Trophoblast cell (in vitro differentiated cells and primary cell): Measurements from ENCODE around the gene XXYLT1.
"Not testable (repeated sequence)": the region's sequence is repeated elsewhere in the genome, so short reads cannot be mapped to it uniquely, and the experiment has no call there.

Experiments used
- DNase-seq, 2 donors: peaks; one replicate each; pipeline ENCODE4 v3.0.0-alpha.2; 2016
- H2AFZ ChIP-seq: 2 replicates; pipeline ENCODE4 v1.6.1; 2013; ENCODE audit warnings: low read length, moderate library complexity, mild to moderate bottlenecking; ENCODE audit not compliant: insufficient read depth, poor library complexity
- H2AK5ac ChIP-seq: 2 replicates; pipeline ENCODE4 v1.6.1; 2013; ENCODE audit warnings: mild to moderate bottlenecking, low read length
- H2BK120ac ChIP-seq: 2 replicates; pipeline ENCODE4 v1.6.1; 2013; ENCODE audit warnings: low read length, mild to moderate bottlenecking, moderate library complexity; ENCODE audit not compliant: insufficient read depth, poor library complexity
- H2BK12ac ChIP-seq: 2 replicates; pipeline ENCODE4 v1.6.1; 2013; ENCODE audit warnings: mild to moderate bottlenecking, low read length, moderate library complexity
- H2BK5ac ChIP-seq: 2 replicates; pipeline ENCODE4 v1.6.1; 2013; ENCODE audit warnings: low read length, low read depth, moderate library complexity, mild to moderate bottlenecking; ENCODE audit not compliant: poor library complexity
- H3K14ac ChIP-seq: 2 replicates; pipeline ENCODE4 v1.6.1; 2013; ENCODE audit warnings: mild to moderate bottlenecking, low read length
- H3K18ac ChIP-seq: 2 replicates; pipeline ENCODE4 v1.6.1; 2013; ENCODE audit warnings: mild to moderate bottlenecking, low read length
- H3K23ac ChIP-seq: 2 replicates; pipeline ENCODE4 v1.6.1; 2013; ENCODE audit warnings: low read length
- H3K27ac ChIP-seq: 2 replicates; pipeline ENCODE4 v1.5.1; 2013; ENCODE audit warnings: low read depth, mild to moderate bottlenecking, inconsistent platforms, low read length, moderate library complexity
- H3K27me3 ChIP-seq: 2 replicates; pipeline ENCODE4 v1.6.1; 2013; ENCODE audit warnings: inconsistent platforms, mild to moderate bottlenecking, low read length, moderate library complexity; ENCODE audit not compliant: insufficient read depth
- H3K36me3 ChIP-seq, 2 experiments: 1 replicate in 1 of 2; 2 replicates in 1 of 2; pipeline ENCODE4 v1.6.1; 2013; ENCODE audit warnings: low read length in 2 of 2, mild to moderate bottlenecking in 2 of 2, moderate library complexity in 1 of 2; ENCODE audit not compliant: insufficient read depth in 2 of 2, control insufficient read depth in 1 of 2
- H3K4ac ChIP-seq: 2 replicates; pipeline ENCODE4 v1.6.1; 2013; ENCODE audit warnings: low read depth, mild to moderate bottlenecking, low read length, moderate library complexity
- H3K4me1 ChIP-seq, 2 experiments: 1 replicate in 1 of 2; 2 replicates in 1 of 2; pipeline ENCODE4 v1.6.1; 2013; ENCODE audit warnings: low read length in 2 of 2, mild to moderate bottlenecking in 2 of 2, moderate library complexity in 1 of 2; ENCODE audit not compliant: insufficient read depth in 2 of 2, control insufficient read depth in 1 of 2
- H3K4me2 ChIP-seq: 2 replicates; pipeline ENCODE4 v1.6.1; 2013; ENCODE audit warnings: inconsistent platforms, mild to moderate bottlenecking, low read length, moderate library complexity
- H3K4me3 ChIP-seq: 2 replicates; pipeline ENCODE4 v1.5.1; 2013; ENCODE audit warnings: mild to moderate bottlenecking, low read depth, low read length, inconsistent platforms
- H3K79me1 ChIP-seq: one replicate; pipeline ENCODE4 v1.6.1; 2013; ENCODE audit warnings: low read length
- H3K79me2 ChIP-seq: 2 replicates; pipeline ENCODE4 v1.6.1; 2013; ENCODE audit warnings: low read length, mild to moderate bottlenecking; ENCODE audit not compliant: control insufficient read depth, insufficient read depth, poor library complexity
- H3K9ac ChIP-seq: 2 replicates; pipeline ENCODE4 v1.6.1; 2013; ENCODE audit warnings: mild to moderate bottlenecking, low read length
- H3K9me3 ChIP-seq: 2 replicates; pipeline ENCODE4 v1.6.1; 2013; ENCODE audit warnings: low read depth, mild to moderate bottlenecking, control low read depth, inconsistent platforms, low read length; ENCODE audit not compliant: insufficient read depth
- H4K12ac ChIP-seq: 2 replicates; pipeline ENCODE4 v1.6.1; 2013; ENCODE audit warnings: low read depth, mild to moderate bottlenecking, low read length, moderate library complexity
- H4K8ac ChIP-seq: 2 replicates; pipeline ENCODE4 v1.6.1; 2013; ENCODE audit warnings: low read depth, mild to moderate bottlenecking, low read length, moderate library complexity
- H4K91ac ChIP-seq: one replicate; pipeline ENCODE4 v1.6.1; 2013; ENCODE audit warnings: low read depth, mild to moderate bottlenecking, low read length, moderate library complexity
- WGBS: extraction: QIAGEN DNeasy Blood & Tissue Kit; methylation state at CpG from one replicate; pipeline ENCODE4 v1.1.7; 2013; ENCODE audit warnings: missing lambda C conversion rate; ENCODE audit not compliant: insufficient read length, insufficient coverage; ENCODE audit errors: extremely low coverage; 5-methylcytosine and 5-hydroxymethylcytosine counted together

XXYLT1 gene

DNA sequence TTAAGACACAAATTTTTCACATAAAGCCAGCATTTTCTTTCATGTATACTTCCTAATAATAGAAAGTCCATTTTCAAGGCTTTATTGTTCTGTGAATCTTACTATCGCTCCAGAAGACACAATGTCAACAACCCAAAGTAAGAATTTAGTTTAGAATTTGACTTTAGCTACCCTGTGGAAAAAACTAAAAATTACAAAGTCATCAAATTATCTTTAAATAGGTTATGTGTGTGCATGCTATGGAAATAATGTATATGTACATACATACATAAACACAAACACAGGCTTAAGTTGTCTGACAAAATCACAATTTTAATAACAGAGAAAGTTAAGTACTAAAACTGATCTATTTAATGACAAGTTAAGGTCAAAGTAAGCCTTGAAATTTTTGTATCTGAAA, 20.2 kb upstream of the XXYLT1 start:
- H3K4ac ChIP-seq: no peak overlapping the region
- WGBS: no CpG with 5 or more reads among the region's 1 CpG
- no peak overlapping the region for H3K9ac ChIP-seq
- no peak overlapping the region for H2BK5ac ChIP-seq
- no peak overlapping the region for H4K8ac ChIP-seq
- no peak overlapping the region for H4K91ac ChIP-seq
- peaks cover 12 to 13% of the 10 kb centered on the region in 2 experiments for H3K36me3 ChIP-seq
- H2AK5ac ChIP-seq: no peak overlapping the region
- no peak overlapping the region for H3K27ac ChIP-seq
- H3K9me3 ChIP-seq: no peaks in the 10 kb centered on the region
- H3K23ac ChIP-seq: no peak overlapping the region
- H3K79me1 ChIP-seq: no peaks in the 10 kb centered on the region
- H3K79me2 ChIP-seq: no peaks in the 10 kb centered on the region
- no peak overlapping the region for H2AFZ ChIP-seq
- H3K4me3 ChIP-seq: no peak overlapping the region
- DNase-seq: no peak
- H3K27me3 ChIP-seq: no peaks in the 10 kb centered on the region
- no peak overlapping the region for H3K14ac ChIP-seq
- H4K12ac ChIP-seq: no peak overlapping the region
- H3K4me1 ChIP-seq: no peaks in the 10 kb centered on the region
- no peak overlapping the region for H2BK120ac ChIP-seq
- H3K4me2 ChIP-seq: no peak overlapping the region
- H2BK12ac ChIP-seq: no peak overlapping the region
- no peak overlapping the region for H3K18ac ChIP-seq

DNA sequence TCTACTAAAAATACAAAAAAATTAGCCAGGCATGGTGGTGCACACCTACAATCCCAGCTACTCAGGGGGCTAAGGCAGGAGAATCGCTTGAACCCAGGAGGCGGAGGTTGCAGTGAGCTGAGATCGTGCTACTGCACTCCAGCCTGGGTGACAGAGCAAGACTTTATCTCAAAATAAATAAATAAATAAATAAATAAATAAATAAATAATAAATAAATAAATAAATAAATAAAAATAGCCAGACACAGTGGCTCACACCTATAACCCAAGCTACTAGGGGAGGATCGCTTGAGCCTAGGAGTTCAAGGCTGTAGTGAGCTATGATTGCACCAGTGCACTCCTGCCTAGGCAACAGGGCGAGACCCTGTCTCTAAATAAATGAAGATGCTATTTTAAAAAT, 19.7 kb upstream of the XXYLT1 start:
- H3K4me3 ChIP-seq, H3K18ac ChIP-seq, H3K9ac ChIP-seq, H3K27ac ChIP-seq, H2AK5ac ChIP-seq, H3K27me3 ChIP-seq, H3K9me3 ChIP-seq, H3K4ac ChIP-seq, H2AFZ ChIP-seq, H3K79me2 ChIP-seq, H4K8ac ChIP-seq, H4K12ac ChIP-seq, DNase-seq, H3K4me2 ChIP-seq, H3K79me1 ChIP-seq, H2BK120ac ChIP-seq, H3K4me1 ChIP-seq, H2BK5ac ChIP-seq, H4K91ac ChIP-seq, H3K14ac ChIP-seq, H2BK12ac ChIP-seq, H3K23ac ChIP-seq: not testable (repeated sequence)
- WGBS: no CpG with 5 or more reads among the region's 5 CpGs
- peaks cover 12 to 13% of the 10 kb centered on the region in 2 experiments for H3K36me3 ChIP-seq

DNA sequence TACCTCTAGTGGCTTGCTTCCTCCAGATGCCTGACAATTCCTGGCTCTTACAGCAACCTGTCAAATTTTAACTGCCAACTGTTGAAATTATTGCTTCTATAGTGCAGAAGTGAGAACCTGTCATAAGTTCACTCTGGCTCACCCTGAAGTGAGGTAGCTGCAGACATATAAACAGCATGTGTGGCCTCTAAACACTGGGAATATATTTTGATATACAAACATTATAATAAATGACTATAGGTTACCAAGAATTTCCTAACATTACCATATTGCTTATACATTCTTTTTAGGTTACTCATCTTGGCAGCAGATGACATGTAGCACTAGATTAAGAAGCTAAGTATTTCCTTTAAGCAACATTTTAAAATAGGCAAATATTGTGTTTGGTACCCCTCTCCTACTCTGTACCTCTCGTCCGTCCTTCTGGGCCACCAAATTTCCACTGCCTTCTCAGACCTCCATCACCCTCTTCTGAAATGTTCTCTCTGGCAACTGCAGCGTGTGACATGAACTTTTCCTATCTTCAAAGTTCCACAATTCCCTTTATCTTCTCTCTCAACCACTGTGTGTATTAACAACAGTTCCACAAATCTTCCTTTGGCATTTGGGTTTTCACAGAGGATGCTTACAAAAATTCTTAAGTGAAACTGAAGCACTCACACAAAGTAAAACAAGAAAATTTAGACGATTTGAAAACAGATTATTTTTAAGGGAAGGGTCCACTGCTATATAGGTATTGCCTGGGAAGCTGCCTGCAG, 15.3 kb upstream of the XXYLT1 start:
- Histone ChIP-seq H3K36me3 (peaks cover 4 to 7% of the 10 kb centered on the region in 2 experiments), H2BK120ac (no peak overlapping the region), H3K79me1 (no peaks in the 10 kb centered on the region), H3K14ac (no peak overlapping the region), H2BK5ac (no peak overlapping the region), H2BK12ac (no peak overlapping the region), H4K8ac (no peak overlapping the region), H3K4me2 (no peak overlapping the region), H3K23ac (no peak overlapping the region), H3K79me2 (no peaks in the 10 kb centered on the region), H2AK5ac (no peak overlapping the region), H3K9me3 (no peaks in the 10 kb centered on the region), H3K9ac (no peak overlapping the region), H4K12ac (no peak overlapping the region), H3K18ac (no peak overlapping the region), H3K4me1 (peaks cover 3 to 5% of the 10 kb centered on the region in 2 experiments), H3K4ac (no peak overlapping the region), H4K91ac (no peak overlapping the region), H3K4me3 (no peak overlapping the region), H3K27ac (no peak overlapping the region), H2AFZ (no peak overlapping the region), H3K27me3 (no peaks in the 10 kb centered on the region)
- WGBS: no CpG with 5 or more reads among the region's 4 CpGs
- no peak for DNase-seq

DNA sequence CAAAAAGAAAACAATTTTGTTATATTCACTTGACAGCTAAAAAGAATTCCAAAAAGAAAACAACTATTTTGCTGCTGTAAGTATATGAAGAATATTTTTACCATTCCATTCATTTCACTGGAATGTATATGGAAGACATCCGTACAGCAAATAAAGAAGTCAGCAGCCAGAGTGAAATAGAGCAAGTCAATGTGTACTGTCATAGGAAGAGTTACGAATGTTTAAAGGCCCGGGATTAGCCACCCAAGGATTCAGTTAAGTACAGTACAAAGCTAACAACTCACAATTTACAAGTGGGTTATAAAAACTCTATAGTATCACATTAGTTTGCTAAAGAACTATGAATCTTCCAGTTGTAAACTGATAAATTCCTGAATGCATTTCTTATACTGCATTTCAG, 14.4 kb upstream of the XXYLT1 start:
- Histone ChIP-seq H2AFZ (no peak overlapping the region), H2AK5ac (no peak overlapping the region), H2BK5ac (no peak overlapping the region), H3K9ac (no peak overlapping the region), H3K23ac (no peak overlapping the region), H3K79me1 (no peaks in the 10 kb centered on the region), H3K18ac (no peak overlapping the region), H3K9me3 (no peaks in the 10 kb centered on the region), H3K4ac (no peak overlapping the region), H3K27ac (no peak overlapping the region), H2BK120ac (no peak overlapping the region), H3K27me3 (no peaks in the 10 kb centered on the region), H3K79me2 (no peaks in the 10 kb centered on the region), H3K14ac (no peak overlapping the region), H3K36me3 (peaks cover 4 to 7% of the 10 kb centered on the region in 2 experiments), H3K4me3 (no peak overlapping the region), H4K12ac (no peak overlapping the region), H3K4me1 (peaks cover 3 to 5% of the 10 kb centered on the region in 2 experiments), H2BK12ac (no peak overlapping the region), H4K91ac (no peak overlapping the region), H4K8ac (no peak overlapping the region), H3K4me2 (no peak overlapping the region)
- DNase-seq: no peak
- WGBS: no CpG with 5 or more reads among the region's 3 CpGs
